HG03135 (cell line): ENCODE data around the gene SRBD1.
A peak's percentile ranks its signal among the peaks of the same experiment; 100 is the strongest.

Source experiments
- ATAC-seq: cut with Tn5 transposase; IDR thresholded peaks from one replicate; pipeline ENCODE4 v1.9.1; 2021; ENCODE audit warnings: mild to moderate bottlenecking, moderate library complexity; ENCODE audit not compliant: unreplicated experiment

The SRBD1 gene

GRCh38 chr2:45596761-45597160, 14.3 kb downstream of the SRBD1 start:
- ATAC-seq = no peak

- no peak for ATAC-seq
These were observed 15.2 kb downstream of the SRBD1 start for GRCh38 chr2:45595721-45596435.

- no peak for ATAC-seq
These were observed 20.0 kb downstream of the SRBD1 start for GRCh38 chr2:45591073-45591472.

GRCh38 chr2:45588158-45588829, 22.8 kb downstream of the SRBD1 start:
- ATAC-seq = no peak

- ATAC-seq = no peak
These were observed 24.5 kb downstream of the SRBD1 start for GRCh38 chr2:45586600-45586999.

- ATAC-seq = no peak
These were observed 25.7 kb downstream of the SRBD1 start for GRCh38 chr2:45585267-45585861.

- ATAC-seq = no peak
These were observed 27.1 kb downstream of the SRBD1 start for GRCh38 chr2:45583977-45584376.

- no peak for ATAC-seq
These were observed 28.5 kb downstream of the SRBD1 start for GRCh38 chr2:45582522-45582921.

- no peak for ATAC-seq
These were observed 32.8 kb downstream of the SRBD1 start for GRCh38 chr2:45578056-45578843.

- ATAC-seq = no peak
These were observed 33.6 kb downstream of the SRBD1 start for GRCh38 chr2:45577441-45577840.

- no peak for ATAC-seq
These were observed 35.2 kb downstream of the SRBD1 start for GRCh38 chr2:45575881-45576280.

GRCh38 chr2:45572979-45573378, 38.1 kb downstream of the SRBD1 start:
- ATAC-seq = no peak

GRCh38 chr2:45571940-45572339, 39.1 kb downstream of the SRBD1 start:
- no peak for ATAC-seq

GRCh38 chr2:45570671-45571334, 40.3 kb downstream of the SRBD1 start:
- no peak for ATAC-seq

- no peak for ATAC-seq
These were observed 42.1 kb downstream of the SRBD1 start for GRCh38 chr2:45568935-45569334.

- peak; percentile 89 for ATAC-seq
These were observed 42.9 kb downstream of the SRBD1 start for GRCh38 chr2:45567974-45568789.

GRCh38 chr2:45567288-45567963, 43.6 kb downstream of the SRBD1 start:
- no peak for ATAC-seq

- no peak for ATAC-seq
These were observed 51.6 kb downstream of the SRBD1 start for GRCh38 chr2:45559436-45559835.

- no peak for ATAC-seq
These were observed 56.3 kb downstream of the SRBD1 start for GRCh38 chr2:45554742-45555140.
